NB4 (cell line): Measurements from ENCODE around the gene HELZ.

ENCODE experiments used
- CTCF ChIP-seq: IDR thresholded peaks from one replicate; pipeline ENCODE4 v1.5.1; 2012; ENCODE audit warnings: low read depth, low read length
- MYC ChIP-seq: IDR thresholded peaks from 2 replicates; pipeline ENCODE4 v1.6.1; 2011; ENCODE audit warnings: low read depth, low read length
- POLR2A ChIP-seq: IDR thresholded peaks from 2 replicates; pipeline ENCODE4 v1.6.1; 2011; ENCODE audit warnings: mild to moderate bottlenecking; ENCODE audit not compliant: insufficient read length; ENCODE audit errors: extremely low read depth

GRCh38 chr17:67138392-67138791 is 106.6 kb downstream of the HELZ start:
- no peak for TF ChIP-seq CTCF
- no peak for TF ChIP-seq POLR2A
- no peak for TF ChIP-seq MYC
